Peyer's patch (tissue), 4 donors: ENCODE results near the gene NFYB.

Experiments
- POLR2A ChIP-seq, 2 donors: fragments of 450-650 bp; IDR thresholded peaks; one replicate each; pipeline ENCODE4 v1.5.1; 2017; ENCODE audit warnings: antibody characterized with exemption in 2 of 2, mild to moderate bottlenecking in 2 of 2, moderate library complexity in 2 of 2
- TF ChIP-seq, protein P1 (sequence below), 6 experiments: fragments of 450-650 bp in 4 of 6; fragments of 200-600 bp in 2 of 6; sonication (generic) in 1 of 6; IDR thresholded peaks; one replicate each; pipeline ENCODE4 v1.5.1; 2017 to 2019; ENCODE audit warnings: antibody characterized with exemption in 6 of 6, mild to moderate bottlenecking in 3 of 6, moderate library complexity in 1 of 6

DNA sequence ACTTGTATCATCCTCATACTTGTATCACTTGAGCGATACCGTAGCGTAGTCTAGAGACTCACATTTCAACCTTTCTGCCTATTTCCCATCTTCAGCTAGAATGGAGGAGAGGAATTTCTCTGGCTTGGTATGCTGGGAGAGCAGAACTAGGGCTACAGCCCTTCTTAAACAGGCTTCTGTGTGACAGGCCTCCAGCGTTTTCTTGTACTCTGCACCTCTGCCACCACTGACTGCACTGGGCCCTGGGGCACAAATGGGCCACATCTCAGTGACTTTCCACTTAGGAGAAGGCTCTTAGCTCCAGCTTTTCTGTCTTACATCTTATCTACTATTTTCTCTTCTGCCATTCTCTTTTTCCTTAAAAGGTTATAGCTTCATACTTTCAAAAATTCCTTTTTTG lies 46.9 kb downstream of the NFYB start:
- TF ChIP-seq, protein P1, sequence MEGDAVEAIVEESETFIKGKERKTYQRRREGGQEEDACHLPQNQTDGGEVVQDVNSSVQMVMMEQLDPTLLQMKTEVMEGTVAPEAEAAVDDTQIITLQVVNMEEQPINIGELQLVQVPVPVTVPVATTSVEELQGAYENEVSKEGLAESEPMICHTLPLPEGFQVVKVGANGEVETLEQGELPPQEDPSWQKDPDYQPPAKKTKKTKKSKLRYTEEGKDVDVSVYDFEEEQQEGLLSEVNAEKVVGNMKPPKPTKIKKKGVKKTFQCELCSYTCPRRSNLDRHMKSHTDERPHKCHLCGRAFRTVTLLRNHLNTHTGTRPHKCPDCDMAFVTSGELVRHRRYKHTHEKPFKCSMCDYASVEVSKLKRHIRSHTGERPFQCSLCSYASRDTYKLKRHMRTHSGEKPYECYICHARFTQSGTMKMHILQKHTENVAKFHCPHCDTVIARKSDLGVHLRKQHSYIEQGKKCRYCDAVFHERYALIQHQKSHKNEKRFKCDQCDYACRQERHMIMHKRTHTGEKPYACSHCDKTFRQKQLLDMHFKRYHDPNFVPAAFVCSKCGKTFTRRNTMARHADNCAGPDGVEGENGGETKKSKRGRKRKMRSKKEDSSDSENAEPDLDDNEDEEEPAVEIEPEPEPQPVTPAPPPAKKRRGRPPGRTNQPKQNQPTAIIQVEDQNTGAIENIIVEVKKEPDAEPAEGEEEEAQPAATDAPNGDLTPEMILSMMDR (IDR thresholded peaks at IDR 0.05), result no peak
- no peak for TF ChIP-seq POLR2A (IDR thresholded peaks at IDR 0.05)
